Measurements from ENCODE around the gene FOXN3. TPM values are rescaled to one million over a fixed set of nuclear protein-coding genes. Genes with fewer than 3 reads are reported as not detected.
A peak's percentile ranks its signal among the peaks of the same experiment; 100 is the strongest.

The FOXN3 gene
- total RNA-seq, 4 donors from 2014 or later, result 99.6 to 172 (median 103) TPM

- no peaks in the 10 kb centered on the region for H3K36me3 ChIP-seq
- peaks cover 19 to 40% of the 10 kb centered on the region in 2 donors for H3K4me1 ChIP-seq
- in situ Hi-C loops (cut with MboI; ENCODE audit: low sequenced_read_pairs in 4 of 4) (loop anchor here in 3 of 4 donors (5.0 to 25.0 kb wide), 4 partner anchors 62 to 214 kb away; no protein-coding TSS in a partner anchor), intact Hi-C loops (cut with DNase I; ENCODE audit: low total_unique reads) (loop anchor here (2.0 to 10.0 kb wide), 2 partner anchors 60 to 376 kb away; no protein-coding TSS in a partner anchor)
- H3K27me3 ChIP-seq, result no peaks in the 10 kb centered on the region
- H3K4me3 ChIP-seq, result no peak overlapping the region
- no peaks in the 10 kb centered on the region for H3K9me3 ChIP-seq
- DNase-seq, result no peak
- TF ChIP-seq CTCF (IDR thresholded peaks at IDR 0.05 in 4 of 5, conservative IDR thresholded peaks at IDR 0.05 in 1 of 5), result no peak
- ATAC-seq, result no peak
- H3K27ac ChIP-seq, result no peak overlapping the region
These were observed 178.0 kb downstream of the FOXN3 start for GRCh38 chr14:89239023-89239422.

GRCh38 chr14:89237921-89238529 lies 179.0 kb downstream of the FOXN3 start:
- peak in 1 of 2 donors; percentile 55 for ATAC-seq
- no peaks in the 10 kb centered on the region for H3K27me3 ChIP-seq
- in situ Hi-C loops (cut with MboI; ENCODE audit: low sequenced_read_pairs in 4 of 4), result loop anchor here in 3 of 4 donors (5.0 to 25.0 kb wide), 4 partner anchors 61 to 213 kb away; no protein-coding TSS in a partner anchor
- no peak for DNase-seq
- no peaks in the 10 kb centered on the region for H3K9me3 ChIP-seq
- no peaks in the 10 kb centered on the region for H3K36me3 ChIP-seq
- no peak overlapping the region for H3K4me3 ChIP-seq
- peaks cover 12 to 32% of the 10 kb centered on the region in 2 donors for H3K4me1 ChIP-seq
- H3K27ac ChIP-seq, result no peak overlapping the region
- intact Hi-C loops (cut with DNase I; ENCODE audit: low total_unique reads), result loop anchor here (2.0 to 10.0 kb wide), 2 partner anchors 59 to 377 kb away; no protein-coding TSS in a partner anchor
- TF ChIP-seq CTCF (IDR thresholded peaks at IDR 0.05 in 4 of 5, conservative IDR thresholded peaks at IDR 0.05 in 1 of 5), result peak; percentile 13 to 53 (median 52)
- TF ChIP-seq POLR2A (IDR thresholded peaks at IDR 0.05), result no peak

GRCh38 chr14:89236851-89237250 lies 180.2 kb downstream of the FOXN3 start:
- H3K4me1 ChIP-seq, result peaks cover 11 to 38% of the 10 kb centered on the region in 2 donors
- ATAC-seq (no peak), DNase-seq (no peak)
- TF ChIP-seq POLR2A (IDR thresholded peaks at IDR 0.05), result no peak
- TF ChIP-seq CTCF (IDR thresholded peaks at IDR 0.05 in 4 of 5, conservative IDR thresholded peaks at IDR 0.05 in 1 of 5), result no peak
- no peak overlapping the region for H3K4me3 ChIP-seq
- no peak overlapping the region for H3K27ac ChIP-seq
- H3K27me3 ChIP-seq, result no peaks in the 10 kb centered on the region
- no peaks in the 10 kb centered on the region for H3K9me3 ChIP-seq
- in situ Hi-C loops (cut with MboI; ENCODE audit: low sequenced_read_pairs in 4 of 4) (loop anchor here in 3 of 4 donors (5.0 to 25.0 kb wide), 4 partner anchors 60 to 212 kb away; no protein-coding TSS in a partner anchor), intact Hi-C loops (cut with DNase I; ENCODE audit: low total_unique reads) (loop anchor here (10.0 kb wide), 1 partner anchor 378 kb away; no protein-coding TSS in a partner anchor)
- H3K36me3 ChIP-seq, result no peaks in the 10 kb centered on the region

GRCh38 chr14:89233184-89233583 lies 183.8 kb downstream of the FOXN3 start:
- H3K4me3 ChIP-seq, result no peak overlapping the region
- no peaks in the 10 kb centered on the region for H3K9me3 ChIP-seq
- ATAC-seq, result no peak
- H3K27me3 ChIP-seq, result no peaks in the 10 kb centered on the region
- peaks cover 29 to 57% of the 10 kb centered on the region in 2 donors for H3K4me1 ChIP-seq
- no peak for DNase-seq
- no peaks in the 10 kb centered on the region for H3K36me3 ChIP-seq
- intact Hi-C loops (cut with DNase I; ENCODE audit: low total_unique reads) (loop anchor here (10.0 kb wide), 1 partner anchor 382 kb away; no protein-coding TSS in a partner anchor), in situ Hi-C loops (cut with MboI; ENCODE audit: low sequenced_read_pairs in 4 of 4) (loop anchor here in 3 of 4 donors (10.0 to 25.0 kb wide), 3 partner anchors 58 to 208 kb away; no protein-coding TSS in a partner anchor)
- H3K27ac ChIP-seq, result peak overlapping the region in 2 of 4 donors; percentile 15 to 90
- no peak for TF ChIP-seq CTCF (IDR thresholded peaks at IDR 0.05 in 4 of 5, conservative IDR thresholded peaks at IDR 0.05 in 1 of 5)
- no peak for TF ChIP-seq POLR2A (IDR thresholded peaks at IDR 0.05)

Data from gastrocnemius medialis (tissue), 4 donors.